HepG2 (cell line): ENCODE results near the gene ABCG1. TPM values are rescaled to one million over a fixed set of nuclear protein-coding genes. Genes with fewer than 3 reads are reported as not detected.

ENCODE experiments used
- ARID2 ChIP-seq: sonication (generic); formaldehyde crosslinking; IDR thresholded peaks from 2 replicates; pipeline ENCODE4 v1.8.1; 2022; ENCODE audit warnings: mild to moderate bottlenecking, missing genetic modification reagents, borderline replicate concordance
- ATM ChIP-seq: fragments of 450-650 bp; IDR thresholded peaks from 2 replicates; pipeline ENCODE4 v1.7.1; 2017; ENCODE audit warnings: mild to moderate bottlenecking, borderline replicate concordance
- BRCA1 ChIP-seq: sonication (generic); formaldehyde crosslinking; IDR thresholded peaks from 2 replicates; pipeline ENCODE4 v1.4.0; 2020; ENCODE audit warnings: missing genetic modification reagents
- CREBL2 ChIP-seq: sonication (generic); formaldehyde crosslinking; IDR thresholded peaks from 2 replicates; pipeline ENCODE4 v1.8.1; 2023; ENCODE audit warnings: missing genetic modification reagents, mild to moderate bottlenecking, borderline replicate concordance
- ELF1 ChIP-seq: sonication (generic); formaldehyde crosslinking; IDR thresholded peaks from 2 replicates; pipeline ENCODE4 v1.4.0; 2020; ENCODE audit warnings: missing genetic modification reagents
- FOSL2 ChIP-seq: sonication (generic); formaldehyde crosslinking; IDR thresholded peaks from 2 replicates; pipeline ENCODE4 v1.4.0; 2020; ENCODE audit warnings: missing genetic modification reagents
- HNF1B ChIP-seq: sonication (generic); formaldehyde crosslinking; IDR thresholded peaks from 2 replicates; pipeline ENCODE4 v1.5.1; 2020; ENCODE audit warnings: mild to moderate bottlenecking, moderate library complexity, missing genetic modification reagents
- HNRNPK ChIP-seq: fragments of 200-400 bp; formaldehyde crosslinking; IDR thresholded peaks from 2 replicates; pipeline ENCODE4 v1.6.1; 2018; ENCODE audit warnings: low read length, low read depth, moderate library complexity, mild to moderate bottlenecking; ENCODE audit not compliant: poor library complexity, severe bottlenecking
- PHF20 ChIP-seq: sonication (generic); formaldehyde crosslinking; IDR thresholded peaks from 2 replicates; pipeline ENCODE4 v1.5.0; 2020; ENCODE audit warnings: mild to moderate bottlenecking, missing genetic modification reagents
- RORA ChIP-seq: sonication (generic); formaldehyde crosslinking; IDR thresholded peaks from 2 replicates; pipeline ENCODE4 v1.5.0; 2020; ENCODE audit warnings: mild to moderate bottlenecking, missing genetic modification reagents, moderate library complexity
- SSRP1 ChIP-seq: IDR thresholded peaks from 2 replicates; pipeline ENCODE4 v1.6.1; 2016; ENCODE audit warnings: control low read depth
- ZFP91 ChIP-seq: sonication (generic); formaldehyde crosslinking; IDR thresholded peaks from 2 replicates; pipeline ENCODE4 v1.9.0; 2022; ENCODE audit warnings: missing genetic modification reagents, mild to moderate bottlenecking, borderline replicate concordance
- ZFYVE20 ChIP-seq: sonication (generic); formaldehyde crosslinking; IDR thresholded peaks from 2 replicates; pipeline ENCODE4 v1.8.0; 2023; ENCODE audit warnings: low read depth, mild to moderate bottlenecking, moderate library complexity, missing genetic modification reagents, borderline replicate concordance
- ZNF138 ChIP-seq: sonication (generic); formaldehyde crosslinking; IDR thresholded peaks from 2 replicates; pipeline ENCODE4 v1.5.0; 2020; ENCODE audit warnings: mild to moderate bottlenecking, low read depth, missing genetic modification reagents
- ZNF180 ChIP-seq: sonication (generic); formaldehyde crosslinking; IDR thresholded peaks from 2 replicates; pipeline ENCODE4 v1.4.0; 2020; ENCODE audit warnings: low read depth, missing genetic modification reagents, borderline replicate concordance
- ZNF251 ChIP-seq: sonication (generic); formaldehyde crosslinking; IDR thresholded peaks from 2 replicates; pipeline ENCODE4 v1.9.0; 2021; ENCODE audit warnings: mild to moderate bottlenecking, missing genetic modification reagents
- ZNF598 ChIP-seq: sonication (generic); formaldehyde crosslinking; IDR thresholded peaks from 2 replicates; pipeline ENCODE4 v1.5.1; 2020; ENCODE audit warnings: mild to moderate bottlenecking, missing genetic modification reagents, borderline replicate concordance
- ZNF713 ChIP-seq: sonication (generic); formaldehyde crosslinking; IDR thresholded peaks from 2 replicates; pipeline ENCODE4 v1.4.0; 2020; ENCODE audit warnings: mild to moderate bottlenecking, missing genetic modification reagents
- ZNF746 ChIP-seq: sonication (generic); formaldehyde crosslinking; IDR thresholded peaks from 2 replicates; pipeline ENCODE4 v1.8.0; 2022; ENCODE audit warnings: mild to moderate bottlenecking, missing genetic modification reagents
- ZNF766 ChIP-seq: sonication (generic); formaldehyde crosslinking; IDR thresholded peaks from 2 replicates; pipeline ENCODE4 v1.5.0; 2020; ENCODE audit warnings: missing genetic modification reagents, borderline replicate concordance
- polyA plus RNA-seq, 8 experiments: library from polyadenylated mRNA; depleted of rRNA in 3 of 8; stranded (reverse) in 7 of 8; unstranded in 1 of 8; fragments of >200 nt; fragmentation: Illumina TruSeq in 4 of 8; extraction: Trizol in 4 of 8; gene quantifications; 2 replicates each; pipeline versions ENCODE4 v1.2.1 to v1.2.3, GENCODE V29; 2011 to 2016; ENCODE audit warnings: low read depth in 4 of 8, missing spikeins in 1 of 8, mixed read lengths in 1 of 8; ENCODE audit not compliant: insufficient read depth in 1 of 8
- total RNA-seq, 5 experiments: library from RNA; depleted of rRNA; stranded (reverse); fragments of >200 nt; fragmentation: Illumina TruSeq; extraction: Trizol; gene quantifications; 2 replicates each; pipeline ENCODE4 v1.2.3, GENCODE V29; 2016; ENCODE audit warnings: low read depth in 1 of 5
- TF ChIP-seq, protein P1 (sequence below): IDR thresholded peaks from 2 replicates; pipeline ENCODE4 v1.6.1; 2018; ENCODE audit warnings: missing genetic modification reagents, mild to moderate bottlenecking, missing compliant biosample characterization
- TF ChIP-seq, protein P2 (sequence below): sonication (generic); formaldehyde crosslinking; IDR thresholded peaks from 2 replicates; pipeline ENCODE4 v1.8.1; 2022; ENCODE audit warnings: low read depth, mild to moderate bottlenecking, missing genetic modification reagents

Gene ABCG1
- total and polyA plus RNA-seq, 2 of the 13 experiments (the other 11 are each of a cell fraction or from before 2014, with no cell fraction given): 0.04 TPM; not detected in 1

DNA sequence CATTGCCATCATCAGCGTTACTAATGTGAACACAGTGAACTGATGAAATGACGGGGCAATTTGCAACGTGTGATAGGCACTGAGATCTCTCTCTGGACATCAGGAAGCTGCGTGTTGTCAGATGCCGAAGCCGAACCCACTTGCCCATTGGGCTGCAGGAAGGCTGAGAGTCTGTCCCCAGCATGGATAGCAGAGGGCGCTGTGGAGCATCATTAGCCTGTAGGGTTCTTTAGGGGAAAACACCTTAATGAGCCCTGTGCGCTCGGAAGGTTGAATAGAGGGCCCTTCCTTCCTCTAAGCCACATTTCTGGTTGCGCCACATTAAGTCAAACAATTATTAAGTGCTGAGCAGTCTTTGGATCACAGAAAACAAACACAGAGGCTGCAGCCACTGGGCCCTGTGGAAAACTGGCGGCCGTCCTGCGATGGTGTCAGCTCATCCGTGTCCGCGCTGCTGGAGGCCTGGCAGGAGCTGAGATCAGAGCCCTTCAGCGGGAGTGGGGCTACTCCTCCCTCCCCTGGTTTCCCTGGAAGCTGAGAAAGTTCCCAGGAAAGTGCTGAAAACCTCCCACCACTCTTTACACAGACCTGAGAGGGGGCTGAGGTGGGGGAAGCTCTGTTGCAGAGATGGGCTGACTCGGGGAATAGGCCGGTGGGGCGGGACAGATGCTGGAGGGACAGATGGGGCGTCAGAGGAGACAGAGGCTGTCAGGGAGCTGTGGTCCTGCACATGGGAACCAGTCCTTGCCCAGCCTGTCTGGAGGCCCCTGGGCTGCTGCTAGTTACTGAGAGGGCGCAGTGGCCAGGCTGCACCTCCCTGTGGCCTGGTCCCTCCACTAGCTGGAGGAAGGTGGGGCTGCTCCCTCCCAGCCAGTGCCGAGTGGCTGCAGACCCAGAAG is 119.1 kb downstream of the ABCG1 start (continued):
- no peak for TF ChIP-seq CREBL2 (CRISPR knock-in tag)
- TF ChIP-seq ZNF138 (CRISPR knock-in tag): no peak
- 0 out of 2 replicates have a peak, but pooled peaks have one; percentile 43 for TF ChIP-seq SSRP1 (CRISPR knock-in tag)
- no peak for TF ChIP-seq ZNF598 (CRISPR knock-in tag)
- no peak for TF ChIP-seq RORA (CRISPR knock-in tag)
- no peak for TF ChIP-seq HNRNPK
- 0 out of 2 replicates have a peak, but pooled peaks have one; percentile 24 for TF ChIP-seq ELF1 (CRISPR knock-in tag)
- no peak for TF ChIP-seq ZNF251 (CRISPR knock-in tag)
- TF ChIP-seq ZFP91 (CRISPR knock-in tag): peak; percentile 35; the same call in 1 of the 2 replicates
- no peak for TF ChIP-seq ARID2
- TF ChIP-seq ZNF766 (CRISPR knock-in tag): no peak
- TF ChIP-seq, protein P1, sequence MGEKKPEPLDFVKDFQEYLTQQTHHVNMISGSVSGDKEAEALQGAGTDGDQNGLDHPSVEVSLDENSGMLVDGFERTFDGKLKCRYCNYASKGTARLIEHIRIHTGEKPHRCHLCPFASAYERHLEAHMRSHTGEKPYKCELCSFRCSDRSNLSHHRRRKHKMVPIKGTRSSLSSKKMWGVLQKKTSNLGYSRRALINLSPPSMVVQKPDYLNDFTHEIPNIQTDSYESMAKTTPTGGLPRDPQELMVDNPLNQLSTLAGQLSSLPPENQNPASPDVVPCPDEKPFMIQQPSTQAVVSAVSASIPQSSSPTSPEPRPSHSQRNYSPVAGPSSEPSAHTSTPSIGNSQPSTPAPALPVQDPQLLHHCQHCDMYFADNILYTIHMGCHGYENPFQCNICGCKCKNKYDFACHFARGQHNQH: no peak
- TF ChIP-seq, protein P2, sequence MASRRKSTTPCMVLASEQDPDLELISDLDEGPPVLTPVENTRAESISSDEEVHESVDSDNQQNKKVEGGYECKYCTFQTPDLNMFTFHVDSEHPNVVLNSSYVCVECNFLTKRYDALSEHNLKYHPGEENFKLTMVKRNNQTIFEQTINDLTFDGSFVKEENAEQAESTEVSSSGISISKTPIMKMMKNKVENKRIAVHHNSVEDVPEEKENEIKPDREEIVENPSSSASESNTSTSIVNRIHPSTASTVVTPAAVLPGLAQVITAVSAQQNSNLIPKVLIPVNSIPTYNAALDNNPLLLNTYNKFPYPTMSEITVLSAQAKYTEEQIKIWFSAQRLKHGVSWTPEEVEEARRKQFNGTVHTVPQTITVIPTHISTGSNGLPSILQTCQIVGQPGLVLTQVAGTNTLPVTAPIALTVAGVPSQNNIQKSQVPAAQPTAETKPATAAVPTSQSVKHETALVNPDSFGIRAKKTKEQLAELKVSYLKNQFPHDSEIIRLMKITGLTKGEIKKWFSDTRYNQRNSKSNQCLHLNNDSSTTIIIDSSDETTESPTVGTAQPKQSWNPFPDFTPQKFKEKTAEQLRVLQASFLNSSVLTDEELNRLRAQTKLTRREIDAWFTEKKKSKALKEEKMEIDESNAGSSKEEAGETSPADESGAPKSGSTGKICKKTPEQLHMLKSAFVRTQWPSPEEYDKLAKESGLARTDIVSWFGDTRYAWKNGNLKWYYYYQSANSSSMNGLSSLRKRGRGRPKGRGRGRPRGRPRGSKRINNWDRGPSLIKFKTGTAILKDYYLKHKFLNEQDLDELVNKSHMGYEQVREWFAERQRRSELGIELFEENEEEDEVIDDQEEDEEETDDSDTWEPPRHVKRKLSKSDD (CRISPR knock-in tag): no peak
- no peak for TF ChIP-seq ZNF180 (CRISPR knock-in tag)
- no peak for TF ChIP-seq ATM
- TF ChIP-seq BRCA1 (CRISPR knock-in tag): no peak
- peak; percentile 15; the same call in 1 of the 2 replicates for TF ChIP-seq HNF1B (CRISPR knock-in tag)
- TF ChIP-seq PHF20 (CRISPR knock-in tag): no peak
- TF ChIP-seq ZNF746: no peak
- TF ChIP-seq FOSL2 (CRISPR knock-in tag): peak; percentile 35
- TF ChIP-seq ZNF713 (CRISPR knock-in tag): no peak
- TF ChIP-seq ZFYVE20 (CRISPR knock-in tag): no peak
